ENCODE data around the gene PKNOX2.

Gene PKNOX2

DNA sequence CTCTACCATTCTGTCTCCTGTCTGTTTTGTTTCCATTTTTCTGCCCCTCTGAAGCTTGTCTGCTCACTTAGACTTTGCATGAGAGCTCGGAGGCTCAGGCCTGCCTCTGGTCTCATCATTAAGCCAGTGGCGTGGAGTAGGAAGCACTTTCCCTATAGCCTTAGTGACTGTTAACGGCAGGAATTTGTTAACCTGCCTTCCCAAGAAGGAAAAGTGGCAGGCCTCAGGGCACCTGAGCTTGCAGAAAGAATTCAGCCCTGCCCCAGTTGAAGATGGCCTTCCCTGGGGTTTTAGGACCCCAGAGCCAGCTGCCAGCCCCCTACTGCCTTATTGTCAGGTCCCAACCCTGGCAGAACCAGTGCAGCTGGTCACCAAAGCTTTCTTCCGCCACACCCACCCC is 93.2 kb downstream of the PKNOX2 start:
- TF ChIP-seq, protein P1, sequence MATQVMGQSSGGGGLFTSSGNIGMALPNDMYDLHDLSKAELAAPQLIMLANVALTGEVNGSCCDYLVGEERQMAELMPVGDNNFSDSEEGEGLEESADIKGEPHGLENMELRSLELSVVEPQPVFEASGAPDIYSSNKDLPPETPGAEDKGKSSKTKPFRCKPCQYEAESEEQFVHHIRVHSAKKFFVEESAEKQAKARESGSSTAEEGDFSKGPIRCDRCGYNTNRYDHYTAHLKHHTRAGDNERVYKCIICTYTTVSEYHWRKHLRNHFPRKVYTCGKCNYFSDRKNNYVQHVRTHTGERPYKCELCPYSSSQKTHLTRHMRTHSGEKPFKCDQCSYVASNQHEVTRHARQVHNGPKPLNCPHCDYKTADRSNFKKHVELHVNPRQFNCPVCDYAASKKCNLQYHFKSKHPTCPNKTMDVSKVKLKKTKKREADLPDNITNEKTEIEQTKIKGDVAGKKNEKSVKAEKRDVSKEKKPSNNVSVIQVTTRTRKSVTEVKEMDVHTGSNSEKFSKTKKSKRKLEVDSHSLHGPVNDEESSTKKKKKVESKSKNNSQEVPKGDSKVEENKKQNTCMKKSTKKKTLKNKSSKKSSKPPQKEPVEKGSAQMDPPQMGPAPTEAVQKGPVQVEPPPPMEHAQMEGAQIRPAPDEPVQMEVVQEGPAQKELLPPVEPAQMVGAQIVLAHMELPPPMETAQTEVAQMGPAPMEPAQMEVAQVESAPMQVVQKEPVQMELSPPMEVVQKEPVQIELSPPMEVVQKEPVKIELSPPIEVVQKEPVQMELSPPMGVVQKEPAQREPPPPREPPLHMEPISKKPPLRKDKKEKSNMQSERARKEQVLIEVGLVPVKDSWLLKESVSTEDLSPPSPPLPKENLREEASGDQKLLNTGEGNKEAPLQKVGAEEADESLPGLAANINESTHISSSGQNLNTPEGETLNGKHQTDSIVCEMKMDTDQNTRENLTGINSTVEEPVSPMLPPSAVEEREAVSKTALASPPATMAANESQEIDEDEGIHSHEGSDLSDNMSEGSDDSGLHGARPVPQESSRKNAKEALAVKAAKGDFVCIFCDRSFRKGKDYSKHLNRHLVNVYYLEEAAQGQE (IDR thresholded peaks at IDR 0.05; ENCODE audit: insufficient read depth in 1 of 2, low read depth in 2 of 2, low read length in 2 of 2), result no peak
- no peak for TF ChIP-seq SIN3A (IDR thresholded peaks at IDR 0.05; ENCODE audit: borderline replicate concordance, insufficient read depth, low read length)
- TF ChIP-seq TAF1 (IDR thresholded peaks at IDR 0.05; ENCODE audit: borderline replicate concordance, insufficient read depth, low read length), result no peak
- TF ChIP-seq FOXP2 (optimal IDR thresholded peaks at IDR 0.05; ENCODE audit: borderline replicate concordance, extremely low read depth, extremely low read length, insufficient read depth), result no peak
- no peak for TF ChIP-seq POLR2AphosphoS5 (IDR thresholded peaks at IDR 0.05; ENCODE audit: low read depth, low read length)

DNA sequence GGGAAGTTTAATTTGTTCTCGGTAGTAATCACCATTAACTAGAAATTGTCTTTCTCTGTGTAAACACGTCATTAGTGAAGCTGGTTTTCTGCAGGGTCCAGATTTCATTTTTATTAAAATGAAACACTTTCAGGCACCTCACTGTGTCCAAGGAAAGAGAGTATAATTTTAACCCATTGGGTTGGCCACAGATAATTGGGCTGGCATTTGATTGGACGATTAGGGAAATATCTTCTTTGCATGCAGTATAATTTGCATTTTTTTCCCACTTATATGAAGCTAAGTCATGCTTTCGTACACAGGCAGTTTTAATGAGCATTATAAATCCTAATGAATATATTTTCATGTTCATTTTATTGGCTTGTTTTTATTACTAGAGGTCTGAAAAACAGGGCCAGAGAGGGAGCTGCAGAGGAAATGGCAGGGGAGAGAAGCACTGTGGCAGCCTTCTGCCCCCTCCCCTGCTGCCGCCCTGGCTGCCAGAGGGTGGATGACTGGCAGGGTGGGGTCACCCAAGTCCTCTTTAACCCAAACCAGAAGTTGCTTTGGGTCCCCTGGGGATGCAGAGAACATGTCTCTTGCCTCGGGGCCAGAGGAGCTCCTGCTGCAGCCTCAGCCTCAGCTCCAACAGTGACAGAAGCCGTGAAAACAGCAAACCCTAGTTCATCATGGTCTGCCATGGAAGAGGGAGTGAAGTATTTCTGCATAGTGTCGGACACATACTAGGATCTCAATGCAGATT is 93.9 kb downstream of the PKNOX2 start:
- TF ChIP-seq TAF1 (IDR thresholded peaks at IDR 0.05; ENCODE audit: borderline replicate concordance, insufficient read depth, low read length), result no peak
- TF ChIP-seq POLR2AphosphoS5 (IDR thresholded peaks at IDR 0.05; ENCODE audit: low read depth, low read length), result no peak
- TF ChIP-seq SIN3A (IDR thresholded peaks at IDR 0.05; ENCODE audit: borderline replicate concordance, insufficient read depth, low read length), result no peak
- no peak for TF ChIP-seq FOXP2 (optimal IDR thresholded peaks at IDR 0.05; ENCODE audit: borderline replicate concordance, extremely low read depth, extremely low read length, insufficient read depth)
- TF ChIP-seq, protein P1 (IDR thresholded peaks at IDR 0.05; ENCODE audit: insufficient read depth in 1 of 2, low read depth in 2 of 2, low read length in 2 of 2), result no peak

DNA sequence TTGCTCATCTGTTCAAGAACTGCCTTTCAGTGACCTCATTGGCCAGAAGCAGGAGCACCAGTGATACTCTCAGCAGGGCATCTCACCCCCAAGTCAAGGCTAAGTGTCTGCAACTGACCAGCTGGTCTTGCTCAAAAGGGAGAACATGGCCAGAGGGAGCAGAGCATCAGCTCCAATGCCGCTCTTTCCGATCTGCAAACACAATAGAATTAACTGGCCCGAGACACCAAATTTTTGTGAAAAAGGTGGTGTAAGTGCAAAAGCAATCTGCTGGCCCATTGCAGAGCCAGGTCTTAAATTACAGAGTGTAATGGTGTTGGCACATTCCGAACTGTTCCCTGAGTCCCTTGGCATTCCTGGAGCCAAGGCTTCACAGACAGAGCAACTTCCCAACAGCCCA is 97.0 kb downstream of the PKNOX2 start:
- TF ChIP-seq FOXP2 (optimal IDR thresholded peaks at IDR 0.05; ENCODE audit: borderline replicate concordance, extremely low read depth, extremely low read length, insufficient read depth) (no peak), POLR2AphosphoS5 (IDR thresholded peaks at IDR 0.05; ENCODE audit: low read depth, low read length) (no peak), TAF1 (IDR thresholded peaks at IDR 0.05; ENCODE audit: borderline replicate concordance, insufficient read depth, low read length) (no peak), SIN3A (IDR thresholded peaks at IDR 0.05; ENCODE audit: borderline replicate concordance, insufficient read depth, low read length) (no peak)
- TF ChIP-seq, protein P1 (IDR thresholded peaks at IDR 0.05; ENCODE audit: insufficient read depth in 1 of 2, low read depth in 2 of 2, low read length in 2 of 2), result no peak

DNA sequence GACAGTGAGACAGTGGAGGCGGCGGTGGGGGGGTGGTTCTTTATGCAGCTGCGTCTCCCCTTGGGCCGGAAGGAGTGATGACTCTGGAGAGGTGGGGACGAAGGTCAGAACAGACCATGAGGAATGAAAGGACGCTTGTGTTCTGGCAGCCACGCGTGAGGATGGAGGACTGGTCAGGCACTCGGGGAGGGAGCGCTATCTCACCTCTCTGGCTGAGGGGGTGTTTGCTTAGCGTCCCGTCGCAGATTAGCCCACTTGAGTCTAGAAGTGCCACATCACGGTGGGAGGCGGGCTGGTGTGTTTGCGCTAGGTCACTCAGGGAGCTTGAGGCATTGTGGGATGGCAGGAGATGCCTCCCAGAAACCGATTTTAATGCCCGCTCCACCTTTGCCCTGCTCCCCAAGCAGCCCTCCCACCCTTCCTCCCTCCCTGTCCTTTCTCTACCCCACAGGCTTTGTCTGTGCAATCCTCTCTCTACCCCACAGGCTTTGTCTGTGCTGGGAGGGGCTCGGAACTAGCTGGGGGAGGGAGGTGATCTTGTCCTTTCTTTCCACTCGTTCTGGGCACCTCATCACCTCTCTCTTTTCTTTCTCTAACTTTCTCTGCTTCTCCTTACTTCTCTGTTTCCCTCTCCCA is 97.8 kb downstream of the PKNOX2 start:
- TF ChIP-seq, protein P1 (IDR thresholded peaks at IDR 0.05; ENCODE audit: insufficient read depth in 1 of 2, low read depth in 2 of 2, low read length in 2 of 2), result no peak
- TF ChIP-seq POLR2AphosphoS5 (IDR thresholded peaks at IDR 0.05; ENCODE audit: low read depth, low read length) (no peak), SIN3A (IDR thresholded peaks at IDR 0.05; ENCODE audit: borderline replicate concordance, insufficient read depth, low read length) (no peak), TAF1 (IDR thresholded peaks at IDR 0.05; ENCODE audit: borderline replicate concordance, insufficient read depth, low read length) (no peak), FOXP2 (optimal IDR thresholded peaks at IDR 0.05; ENCODE audit: borderline replicate concordance, extremely low read depth, extremely low read length, insufficient read depth) (no peak)
